GM12878 (cell line): ENCODE measurements around the gene DPY30. TPM values are rescaled to one million over a fixed set of nuclear protein-coding genes. Genes with fewer than 3 reads are reported as not detected.
A peak's percentile ranks its signal among the peaks of the same experiment; 100 is the strongest.

Experiments
- ATF7 ChIP-seq: fragments of 450-650 bp; IDR thresholded peaks from 2 replicates; pipeline ENCODE4 v1.6.1; 2016; ENCODE audit warnings: low read depth, mild to moderate bottlenecking
- BMI1 ChIP-seq: fragments of 450-650 bp; IDR thresholded peaks from 2 replicates; pipeline ENCODE4 v1.6.1; 2016; ENCODE audit warnings: mild to moderate bottlenecking, moderate library complexity, borderline replicate concordance
- EGR1 ChIP-seq, 2 experiments: IDR thresholded peaks; 1 replicate in 1 of 2; 2 replicates in 1 of 2; pipeline ENCODE4 v1.6.1; 2011 to 2012; ENCODE audit warnings: low read depth in 2 of 2, low read length in 2 of 2, borderline replicate concordance in 1 of 2, mild to moderate bottlenecking in 1 of 2, moderate library complexity in 1 of 2
- EZH2 ChIP-seq: IDR thresholded peaks from 2 replicates; pipeline ENCODE4 v1.6.1; 2012; ENCODE audit warnings: low read depth, mild to moderate bottlenecking, control low read depth, inconsistent platforms, low read length, borderline replicate concordance; ENCODE audit not compliant: control insufficient read depth
- HCFC1 ChIP-seq: fragments of 150-350 bp; IDR thresholded peaks from 2 replicates; pipeline ENCODE4 v1.6.1; 2014; ENCODE audit warnings: low read length
- HDAC6 ChIP-seq: fragments of 200-600 bp; sonication (generic); IDR thresholded peaks from one replicate; pipeline ENCODE4 v1.8.0; 2017; ENCODE audit warnings: antibody characterized with exemption; ENCODE audit not compliant: unreplicated experiment
- KAT2A ChIP-seq: conservative IDR thresholded peaks from 2 replicates; pipeline ENCODE4 v1.6.1; 2011; ENCODE audit warnings: low read depth, low read length; ENCODE audit not compliant: control insufficient read depth
- LARP7 ChIP-seq: fragments of 450-650 bp; IDR thresholded peaks from 2 replicates; pipeline ENCODE4 v1.6.1; 2017; ENCODE audit warnings: mild to moderate bottlenecking
- MTA2 ChIP-seq: fragments of 450-650 bp; IDR thresholded peaks from 2 replicates; pipeline ENCODE4 v1.6.1; 2016; ENCODE audit warnings: low read depth, mild to moderate bottlenecking, moderate library complexity
- NFYB ChIP-seq: IDR thresholded peaks from 2 replicates; pipeline ENCODE4 v1.6.1; 2011; ENCODE audit warnings: low read depth, mild to moderate bottlenecking, low read length, improper control_type of control experiment, moderate library complexity; ENCODE audit not compliant: insufficient read depth
- NR2C1 ChIP-seq: fragments of 450-650 bp; IDR thresholded peaks from 2 replicates; pipeline ENCODE4 v1.6.1; 2017; ENCODE audit warnings: antibody characterized with exemption, mild to moderate bottlenecking, moderate library complexity
- NRF1 ChIP-seq: conservative IDR thresholded peaks from 2 replicates; pipeline ENCODE4 v1.6.1; 2011; ENCODE audit warnings: mild to moderate bottlenecking, low read depth, low read length, improper control_type of control experiment
- PAX5 ChIP-seq: IDR thresholded peaks from 2 replicates; pipeline ENCODE4 v1.6.1; 2011; ENCODE audit warnings: low read depth, low read length, borderline replicate concordance
- RAD21 ChIP-seq: IDR thresholded peaks from 2 replicates; pipeline ENCODE4 v1.6.1; 2011; ENCODE audit warnings: mild to moderate bottlenecking, low read depth, low read length, moderate library complexity; ENCODE audit not compliant: insufficient read depth
- RELA ChIP-seq: fragments of 450-650 bp; IDR thresholded peaks from 2 replicates; pipeline ENCODE4 v1.8.0; 2014; ENCODE audit warnings: borderline replicate concordance; ENCODE audit not compliant: partially characterized antibody
- SIX5 ChIP-seq: IDR thresholded peaks from 2 replicates; pipeline ENCODE4 v1.6.1; 2011; ENCODE audit warnings: mild to moderate bottlenecking, low read depth, low read length, moderate library complexity; ENCODE audit not compliant: severe bottlenecking
- SMAD5 ChIP-seq: IDR thresholded peaks from 2 replicates; pipeline ENCODE4 v1.6.1; 2016; ENCODE audit warnings: antibody characterized with exemption, low read depth
- SREBF1 ChIP-seq: IDR thresholded peaks from 2 replicates; pipeline ENCODE4 v1.6.1; 2012; ENCODE audit warnings: mild to moderate bottlenecking, low read length
- STAT3 ChIP-seq: IDR thresholded peaks from 2 replicates; pipeline ENCODE4 v1.6.1; 2011; ENCODE audit warnings: low read depth, low read length, improper control_type of control experiment
- TBL1XR1 ChIP-seq: IDR thresholded peaks from 2 replicates; pipeline ENCODE4 v1.6.1; 2012; ENCODE audit warnings: low read depth, low read length, improper control_type of control experiment
- ZNF274 ChIP-seq: IDR thresholded peaks from one replicate; pipeline ENCODE4 v1.8.0; 2011; ENCODE audit not compliant: insufficient read length, insufficient read depth
- ZSCAN29 ChIP-seq: fragments of 450-650 bp; IDR thresholded peaks from 2 replicates; pipeline ENCODE4 v1.6.1; 2017; ENCODE audit warnings: mild to moderate bottlenecking, moderate library complexity
- polyA plus RNA-seq, 11 experiments: library from polyadenylated mRNA; depleted of rRNA in 4 of 11; unstranded in 6 of 11; stranded (reverse) in 5 of 11; fragments of >200 nt; fragmentation: Nextera tagmentation in 4 of 11; fragmentation: Illumina TruSeq in 1 of 11; extraction: Ambion mirVana in 4 of 11; extraction: Trizol in 1 of 11; gene quantifications; 1 replicate in 1 of 11; 2 replicates in 10 of 11; pipeline versions ENCODE4 v1.2.1 to v1.2.3, GENCODE V29; 2011 to 2016; ENCODE audit warnings: inconsistent platforms in 2 of 11, missing spikeins in 2 of 11, low read depth in 1 of 11
- total RNA-seq, 4 experiments: library from RNA; depleted of rRNA in 3 of 4; stranded (reverse); fragments of >200 nt in 3 of 4; fragmentation: Illumina TruSeq in 1 of 4; extraction: Trizol in 1 of 4; gene quantifications; 2 replicates each; pipeline versions ENCODE4 v1.2.1 to v1.2.3, GENCODE V29; 2013 to 2021
- TF ChIP-seq, protein P1 (sequence below): IDR thresholded peaks from 2 replicates; pipeline ENCODE4 v1.6.1; 2012; ENCODE audit warnings: mild to moderate bottlenecking, low read depth, low read length
- TF ChIP-seq, protein P2 (sequence below): IDR thresholded peaks from 2 replicates; pipeline ENCODE4 v1.6.1; 2011; ENCODE audit warnings: borderline replicate concordance, low read depth, mild to moderate bottlenecking, moderate library complexity, low read length; ENCODE audit not compliant: insufficient read depth, poor library complexity, severe bottlenecking
- TF ChIP-seq, protein P3 (sequence below): fragments of 450-650 bp; conservative IDR thresholded peaks from 2 replicates; pipeline ENCODE4 v1.6.1; 2017; ENCODE audit warnings: mild to moderate bottlenecking, moderate library complexity

DPY30 gene
- total and polyA plus RNA-seq, 10 of the 15 experiments (the other 5 are each of a cell fraction or from before 2014, with no cell fraction given), result 45.8 to 307 (median 89.2) TPM

DNA sequence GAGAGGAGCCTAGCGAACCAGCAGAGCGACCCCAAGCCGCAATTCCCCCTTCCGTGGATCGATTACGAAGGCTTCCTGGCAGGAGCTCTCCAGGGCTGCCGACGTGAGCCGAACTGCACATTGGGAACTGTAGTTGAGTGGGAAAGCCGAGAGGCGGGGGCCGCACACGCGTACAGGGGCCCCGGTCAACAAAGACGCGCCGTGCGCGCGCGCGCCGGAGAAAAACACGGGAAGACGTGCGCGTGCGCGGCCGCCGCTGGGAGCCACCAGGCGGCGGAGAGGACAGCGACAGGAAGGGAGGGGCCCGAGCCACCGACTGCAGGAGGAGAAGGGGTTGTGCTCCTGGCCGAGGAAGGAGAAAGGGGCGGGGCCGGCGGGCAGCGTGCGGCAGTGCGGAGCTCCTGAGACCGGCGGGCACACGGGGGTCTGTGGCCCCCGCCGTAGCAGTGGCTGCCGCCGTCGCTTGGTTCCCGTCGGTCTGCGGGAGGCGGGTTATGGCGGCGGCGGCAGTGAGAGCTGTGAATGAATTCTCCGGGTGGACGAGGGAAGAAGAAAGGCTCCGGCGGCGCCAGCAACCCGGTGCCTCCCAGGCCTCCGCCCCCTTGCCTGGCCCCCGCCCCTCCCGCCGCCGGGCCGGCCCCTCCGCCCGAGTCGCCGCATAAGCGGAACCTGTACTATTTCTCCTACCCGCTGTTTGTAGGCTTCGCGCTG, 23.9 kb upstream of the DPY30 start, which contains the start of gene SPAST (continued):
- TF ChIP-seq, protein P1, sequence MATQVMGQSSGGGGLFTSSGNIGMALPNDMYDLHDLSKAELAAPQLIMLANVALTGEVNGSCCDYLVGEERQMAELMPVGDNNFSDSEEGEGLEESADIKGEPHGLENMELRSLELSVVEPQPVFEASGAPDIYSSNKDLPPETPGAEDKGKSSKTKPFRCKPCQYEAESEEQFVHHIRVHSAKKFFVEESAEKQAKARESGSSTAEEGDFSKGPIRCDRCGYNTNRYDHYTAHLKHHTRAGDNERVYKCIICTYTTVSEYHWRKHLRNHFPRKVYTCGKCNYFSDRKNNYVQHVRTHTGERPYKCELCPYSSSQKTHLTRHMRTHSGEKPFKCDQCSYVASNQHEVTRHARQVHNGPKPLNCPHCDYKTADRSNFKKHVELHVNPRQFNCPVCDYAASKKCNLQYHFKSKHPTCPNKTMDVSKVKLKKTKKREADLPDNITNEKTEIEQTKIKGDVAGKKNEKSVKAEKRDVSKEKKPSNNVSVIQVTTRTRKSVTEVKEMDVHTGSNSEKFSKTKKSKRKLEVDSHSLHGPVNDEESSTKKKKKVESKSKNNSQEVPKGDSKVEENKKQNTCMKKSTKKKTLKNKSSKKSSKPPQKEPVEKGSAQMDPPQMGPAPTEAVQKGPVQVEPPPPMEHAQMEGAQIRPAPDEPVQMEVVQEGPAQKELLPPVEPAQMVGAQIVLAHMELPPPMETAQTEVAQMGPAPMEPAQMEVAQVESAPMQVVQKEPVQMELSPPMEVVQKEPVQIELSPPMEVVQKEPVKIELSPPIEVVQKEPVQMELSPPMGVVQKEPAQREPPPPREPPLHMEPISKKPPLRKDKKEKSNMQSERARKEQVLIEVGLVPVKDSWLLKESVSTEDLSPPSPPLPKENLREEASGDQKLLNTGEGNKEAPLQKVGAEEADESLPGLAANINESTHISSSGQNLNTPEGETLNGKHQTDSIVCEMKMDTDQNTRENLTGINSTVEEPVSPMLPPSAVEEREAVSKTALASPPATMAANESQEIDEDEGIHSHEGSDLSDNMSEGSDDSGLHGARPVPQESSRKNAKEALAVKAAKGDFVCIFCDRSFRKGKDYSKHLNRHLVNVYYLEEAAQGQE, result peak; percentile 29; the same call in 1 of the 2 replicates
- TF ChIP-seq ATF7 (peak; percentile 13; the same call in 1 of the 2 replicates), NFYB (no peak), TBL1XR1 (0 out of 2 replicates have a peak, but pooled peaks have one; percentile 13), NRF1 (peak; percentile 87), SIX5 (peak; percentile 76), PAX5 (peak; percentile 45; the same call in 1 of the 2 replicates), LARP7 (no peak), BMI1 (no peak), RELA (peak; percentile 69), EZH2 (no peak), ZSCAN29 (no peak), STAT3 (no peak), ZNF274 (no peak), KAT2A (no peak), MTA2 (no peak), HCFC1 (peak; percentile 85), NR2C1 (no peak), SMAD5 (no peak), RAD21 (peak; percentile 5; the same call in 1 of the 2 replicates), SREBF1 (no peak), EGR1 (IDR thresholded peaks at IDR 0.05; ENCODE audit: borderline replicate concordance in 1 of 2, low read depth in 2 of 2, low read length in 2 of 2) (peak; percentile 27 to 87; a peak in 2 of 3 replicates), HDAC6 (peak; percentile 40)
- TF ChIP-seq, protein P2, sequence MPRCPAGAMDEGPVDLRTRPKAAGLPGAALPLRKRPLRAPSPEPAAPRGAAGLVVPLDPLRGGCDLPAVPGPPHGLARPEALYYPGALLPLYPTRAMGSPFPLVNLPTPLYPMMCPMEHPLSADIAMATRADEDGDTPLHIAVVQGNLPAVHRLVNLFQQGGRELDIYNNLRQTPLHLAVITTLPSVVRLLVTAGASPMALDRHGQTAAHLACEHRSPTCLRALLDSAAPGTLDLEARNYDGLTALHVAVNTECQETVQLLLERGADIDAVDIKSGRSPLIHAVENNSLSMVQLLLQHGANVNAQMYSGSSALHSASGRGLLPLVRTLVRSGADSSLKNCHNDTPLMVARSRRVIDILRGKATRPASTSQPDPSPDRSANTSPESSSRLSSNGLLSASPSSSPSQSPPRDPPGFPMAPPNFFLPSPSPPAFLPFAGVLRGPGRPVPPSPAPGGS, result no peak
- TF ChIP-seq, protein P3, sequence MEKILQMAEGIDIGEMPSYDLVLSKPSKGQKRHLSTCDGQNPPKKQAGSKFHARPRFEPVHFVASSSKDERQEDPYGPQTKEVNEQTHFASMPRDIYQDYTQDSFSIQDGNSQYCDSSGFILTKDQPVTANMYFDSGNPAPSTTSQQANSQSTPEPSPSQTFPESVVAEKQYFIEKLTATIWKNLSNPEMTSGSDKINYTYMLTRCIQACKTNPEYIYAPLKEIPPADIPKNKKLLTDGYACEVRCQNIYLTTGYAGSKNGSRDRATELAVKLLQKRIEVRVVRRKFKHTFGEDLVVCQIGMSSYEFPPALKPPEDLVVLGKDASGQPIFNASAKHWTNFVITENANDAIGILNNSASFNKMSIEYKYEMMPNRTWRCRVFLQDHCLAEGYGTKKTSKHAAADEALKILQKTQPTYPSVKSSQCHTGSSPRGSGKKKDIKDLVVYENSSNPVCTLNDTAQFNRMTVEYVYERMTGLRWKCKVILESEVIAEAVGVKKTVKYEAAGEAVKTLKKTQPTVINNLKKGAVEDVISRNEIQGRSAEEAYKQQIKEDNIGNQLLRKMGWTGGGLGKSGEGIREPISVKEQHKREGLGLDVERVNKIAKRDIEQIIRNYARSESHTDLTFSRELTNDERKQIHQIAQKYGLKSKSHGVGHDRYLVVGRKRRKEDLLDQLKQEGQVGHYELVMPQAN, result peak; percentile 73; the same call in 1 of the 2 replicates
